ENCODE data around the gene HDLBP. TPM values are rescaled to one million over a fixed set of nuclear protein-coding genes. Genes with fewer than 3 reads are reported as not detected.

Gene HDLBP
- total and polyA plus RNA-seq, 2 experiments from 2014 or later: 230 to 306 TPM

- TF ChIP-seq ZNF462 (CRISPR knock-in tag; IDR thresholded peaks at IDR 0.05) (no peak), JUNB (IDR thresholded peaks at IDR 0.05; ENCODE audit: unreplicated experiment) (no peak), EZH2 (IDR thresholded peaks at IDR 0.05; ENCODE audit: low read depth, unreplicated experiment) (no peak), STAT1 (IDR thresholded peaks at IDR 0.05; ENCODE audit: unreplicated experiment) (no peak), ZNF114 (CRISPR knock-in tag; IDR thresholded peaks at IDR 0.05) (no peak), CTCF (conservative IDR thresholded peaks at IDR 0.05; ENCODE audit: low read depth in 2 of 2) (no peak), REST (IDR thresholded peaks at IDR 0.05; ENCODE audit: unreplicated experiment) (no peak), ETS1 (IDR thresholded peaks at IDR 0.05) (no peak), NANOG (IDR thresholded peaks at IDR 0.05; ENCODE audit: borderline replicate concordance) (no peak), ZNF331 (CRISPR knock-in tag; IDR thresholded peaks at IDR 0.05; ENCODE audit: low read depth) (no peak), POLR2AphosphoS5 (IDR thresholded peaks at IDR 0.05; ENCODE audit: low read depth) (no peak), CREB1 (CRISPR knock-in tag; IDR thresholded peaks at IDR 0.05; ENCODE audit: low read depth) (no peak), EZH2phosphoT487 (IDR thresholded peaks at IDR 0.05; ENCODE audit: unreplicated experiment) (no peak)
- Mint-ChIP-seq H3K27me3 (ENCODE audit: insufficient read depth, low read depth, poor library complexity) (peaks cover 2% of the 10 kb centered on the region), H3K9me3 (no peaks in the 10 kb centered on the region), H3K4me1 (no peaks in the 10 kb centered on the region), H3K4me3 (no peak overlapping the region), H3K27ac (no peak overlapping the region), H3K36me3 (ENCODE audit: low read depth) (peaks cover 95% of the 10 kb centered on the region)
- DNase-seq (ENCODE audit: low spot score) (no peak), ATAC-seq (no peak)
- no peak overlapping the region for H3K4me3 ChIP-seq
- H3K27ac ChIP-seq (ENCODE audit: low read depth): no peak overlapping the region
- no peaks in the 10 kb centered on the region for H3K4me1 ChIP-seq (ENCODE audit: insufficient read depth)
- peaks cover 91% of the 10 kb centered on the region for H3K36me3 ChIP-seq (ENCODE audit: insufficient read depth)
- no peak overlapping the region for H2AFZ ChIP-seq
- no peaks in the 10 kb centered on the region for H3F3A ChIP-seq (replicated peaks; ENCODE audit: low read depth)
- no peaks in the 10 kb centered on the region for H3K9me2 ChIP-seq (ENCODE audit: insufficient read depth)
- H3K27me3 ChIP-seq (ENCODE audit: insufficient read depth): no peaks in the 10 kb centered on the region
- peaks cover 20% of the 10 kb centered on the region for H4K20me1 ChIP-seq (replicated peaks; ENCODE audit: insufficient read depth)
- 0 out of 2 replicates have a peak, but pooled peaks cover 3% of the 10 kb centered on the region for H3K79me2 ChIP-seq (replicated peaks; ENCODE audit: insufficient read depth)
- no peak overlapping the region for H3K4me2 ChIP-seq
Measured at GRCh38 chr2:241248897-241249296, 66.6 kb downstream of the HDLBP start.
